ENCODE results near the gene INCA1. TPM values are rescaled to one million over a fixed set of nuclear protein-coding genes. Genes with fewer than 3 reads are reported as not detected.

INCA1 gene
- total and polyA plus RNA-seq, 2 experiments from 2014 or later, result 1.9 to 6.9 TPM

DNA sequence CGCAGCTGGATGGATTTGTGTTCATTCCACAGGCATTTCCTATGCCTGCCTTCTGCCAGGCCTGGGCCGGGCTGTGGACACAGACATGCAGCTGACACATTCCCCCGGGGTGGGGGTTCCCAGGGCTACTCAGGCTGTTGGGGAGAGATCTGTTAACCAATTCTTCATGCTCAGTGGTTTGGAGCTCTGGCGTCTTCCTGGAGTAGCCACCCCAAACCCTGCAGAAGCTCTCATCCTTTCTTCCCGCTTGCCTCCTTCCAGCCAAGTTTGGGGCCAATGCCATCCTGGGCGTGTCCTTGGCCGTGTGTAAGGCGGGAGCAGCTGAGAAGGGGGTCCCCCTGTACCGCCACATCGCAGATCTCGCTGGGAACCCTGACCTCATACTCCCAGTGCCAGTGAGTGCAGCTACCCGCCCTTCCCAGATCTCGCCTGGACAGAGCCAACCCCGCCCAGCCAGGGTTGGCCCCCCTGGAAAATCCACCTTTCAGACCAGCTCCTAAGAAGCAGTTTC is 43.8 kb downstream of the INCA1 start:
- no peaks in the 10 kb centered on the region for H3K27me3 ChIP-seq
- no peak overlapping the region for H3K4me3 ChIP-seq
- peak in 1 of 2 donors; percentile 51 for DNase-seq (ENCODE audit: low read depth in 1 of 2, low spot score in 1 of 2)

DNA sequence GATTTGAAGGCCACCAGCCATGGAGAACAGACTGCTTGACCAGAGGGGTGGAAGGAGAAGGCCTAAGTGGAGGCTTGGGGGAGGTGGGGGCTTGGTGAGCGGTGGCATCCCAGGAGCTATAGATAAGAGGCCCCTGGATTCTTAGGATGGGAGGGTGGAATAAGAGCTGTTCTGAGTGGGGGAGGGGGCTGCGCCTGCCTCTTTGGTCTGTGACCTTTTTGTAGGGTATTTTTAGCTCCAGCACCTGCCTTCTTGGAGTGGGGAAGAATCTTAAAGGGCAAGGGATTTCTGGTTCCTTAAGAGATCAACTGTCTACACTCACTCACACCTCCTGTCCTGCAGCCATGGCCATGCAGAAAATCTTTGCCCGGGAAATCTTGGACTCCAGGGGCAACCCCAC is 45.8 kb downstream of the INCA1 start:
- Histone ChIP-seq H3K27ac (peak overlapping the region; percentile 94), H3K36me3 (peaks cover 20% of the 10 kb centered on the region), H3K4me3 (peak overlapping the region; percentile 96), H3K27me3 (no peaks in the 10 kb centered on the region), H3K4me1 (ENCODE audit: low read depth) (peaks cover 41% of the 10 kb centered on the region), H3K9me3 (ENCODE audit: low read depth) (no peaks in the 10 kb centered on the region)
- peak in 1 of 2 donors; percentile 89 for DNase-seq (ENCODE audit: low read depth in 1 of 2, low spot score in 1 of 2)
- no peak for TF ChIP-seq CTCF (IDR thresholded peaks at IDR 0.05; ENCODE audit: low read depth, low read length)

More for the DNA sequence above, 43.8 kb downstream of the INCA1 start:
- Histone ChIP-seq H3K27ac (peak overlapping the region; percentile 94), H3K4me1 (ENCODE audit: low read depth) (peaks cover 37% of the 10 kb centered on the region), H3K9me3 (ENCODE audit: low read depth) (no peaks in the 10 kb centered on the region), H3K36me3 (peaks cover 22% of the 10 kb centered on the region)
- no peak for TF ChIP-seq CTCF (IDR thresholded peaks at IDR 0.05; ENCODE audit: low read depth, low read length)

DNA sequence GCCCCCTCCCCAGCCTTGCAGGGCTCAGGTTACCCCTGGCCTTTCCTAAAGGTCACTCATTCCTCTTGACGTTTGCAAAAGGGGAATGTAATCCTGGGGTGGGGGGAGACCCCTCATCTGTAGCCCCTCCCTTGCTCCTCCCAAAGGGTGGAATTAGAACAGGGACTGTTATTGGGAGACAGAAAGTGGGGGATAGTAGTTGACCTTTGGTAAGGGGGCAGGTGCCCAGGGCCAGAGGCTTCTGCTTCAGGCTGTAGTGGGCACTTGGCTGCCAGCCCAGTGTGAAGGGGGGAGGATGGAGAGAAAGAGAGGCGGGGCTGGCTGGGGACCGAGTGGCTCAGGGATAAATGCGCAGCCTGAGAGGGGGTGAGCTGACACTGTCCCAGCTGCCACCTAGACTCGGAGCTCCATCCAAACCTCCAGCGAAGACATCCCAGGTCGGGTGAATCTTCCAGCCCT is 46.5 kb downstream of the INCA1 start, which contains the start of gene ENO3:
Gene ENO3 (plus strand): TSS at position 374 of the 459 bp plus-strand sequence. CDS start 711 bp downstream, outside the sequence.
- Histone ChIP-seq H3K4me1 (ENCODE audit: low read depth) (peaks cover 44% of the 10 kb centered on the region), H3K27me3 (no peaks in the 10 kb centered on the region), H3K27ac (peak within 1 kb of the TSS; percentile 94), H3K9me3 (ENCODE audit: low read depth) (no peaks in the 10 kb centered on the region), H3K4me3 (peak within 1 kb of the TSS; percentile 96), H3K36me3 (peaks cover 23% of the 10 kb centered on the region)
- TF ChIP-seq CTCF (IDR thresholded peaks at IDR 0.05; ENCODE audit: low read depth, low read length), result no peak
- peak in 1 of 2 donors; percentile 76 for DNase-seq (ENCODE audit: low read depth in 1 of 2, low spot score in 1 of 2)

DNA sequence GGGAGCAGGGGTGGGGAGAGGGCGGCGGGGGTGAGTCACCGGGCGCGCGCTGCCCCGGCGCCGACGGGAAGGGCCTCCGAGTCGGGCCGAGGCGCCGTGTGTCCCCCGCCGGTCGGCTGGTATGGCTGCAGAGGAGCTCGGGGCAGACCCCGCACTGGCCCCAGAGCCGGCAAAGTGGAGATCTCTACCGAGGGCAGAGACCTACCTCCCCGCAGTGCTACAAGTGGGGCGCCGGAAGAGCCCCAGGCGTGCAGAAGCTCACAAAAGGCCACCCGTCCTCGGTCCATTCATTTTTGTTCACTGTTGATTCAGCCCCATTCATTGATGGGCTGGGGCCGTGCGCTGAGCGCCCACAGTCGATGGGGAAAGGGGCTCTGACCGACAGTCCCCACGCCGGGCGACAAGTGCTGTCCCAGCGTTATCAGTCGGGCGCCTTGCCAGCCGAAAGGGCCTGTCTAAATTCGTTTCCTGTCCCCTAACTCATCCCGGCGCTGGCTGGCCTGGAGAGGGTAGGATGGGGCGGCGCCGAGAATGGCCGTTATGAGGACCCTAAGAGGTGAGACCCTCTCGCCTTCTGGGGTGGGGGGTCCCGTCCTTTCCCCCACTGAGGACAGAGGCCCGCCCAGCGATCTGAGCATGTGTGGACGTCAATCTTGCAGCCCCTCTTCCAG is 47.1 kb downstream of the INCA1 start:
- Histone ChIP-seq H3K27me3 (no peaks in the 10 kb centered on the region), H3K9me3 (ENCODE audit: low read depth) (no peaks in the 10 kb centered on the region), H3K36me3 (peaks cover 28% of the 10 kb centered on the region), H3K4me1 (ENCODE audit: low read depth) (peaks cover 44% of the 10 kb centered on the region), H3K27ac (peak overlapping the region; percentile 94), H3K4me3 (peak overlapping the region; percentile 96)
- TF ChIP-seq CTCF (IDR thresholded peaks at IDR 0.05; ENCODE audit: low read depth, low read length), result no peak
- peak in 1 of 2 donors; percentile 67 for DNase-seq (ENCODE audit: low read depth in 1 of 2, low spot score in 1 of 2)

- Histone ChIP-seq H3K4me3 (peak overlapping the region; percentile 96), H3K9me3 (ENCODE audit: low read depth) (no peaks in the 10 kb centered on the region), H3K36me3 (peaks cover 31% of the 10 kb centered on the region), H3K27ac (peak overlapping the region; percentile 94), H3K4me1 (ENCODE audit: low read depth) (peaks cover 44% of the 10 kb centered on the region), H3K27me3 (no peaks in the 10 kb centered on the region)
- peak; percentile 60 to 73 for DNase-seq (ENCODE audit: low read depth in 1 of 2, low spot score in 1 of 2)
- TF ChIP-seq CTCF (IDR thresholded peaks at IDR 0.05; ENCODE audit: low read depth, low read length), result no peak
Observed at GRCh38 chr17:4949321-4950074, 47.8 kb downstream of the INCA1 start.
